Neural cell (in vitro differentiated cells): ENCODE measurements around the gene CCDC148.

Source experiments
- EP300 ChIP-seq: fragments of 450-650 bp; conservative IDR thresholded peaks from 2 replicates; pipeline ENCODE4 v1.6.1; 2014; ENCODE audit warnings: antibody characterized with exemption, mild to moderate bottlenecking, moderate library complexity; ENCODE audit not compliant: poor library complexity, severe bottlenecking
- EZH2 ChIP-seq: fragments of 200-600, 300-800 bp; shearing (Covaris generic), sonication (generic); IDR thresholded peaks from 2 replicates; pipeline ENCODE4 v1.6.1; 2014; ENCODE audit warnings: antibody characterized with exemption, low read length, borderline replicate concordance, mild to moderate bottlenecking; ENCODE audit not compliant: insufficient read depth, poor library complexity, severe bottlenecking
- MXI1 ChIP-seq: fragments of 450-650 bp; conservative IDR thresholded peaks from 2 replicates; pipeline ENCODE4 v1.6.1; 2014; ENCODE audit warnings: antibody characterized with exemption, mild to moderate bottlenecking; ENCODE audit not compliant: poor library complexity, severe bottlenecking
- POLR2AphosphoS5 ChIP-seq: IDR thresholded peaks from 2 replicates; pipeline ENCODE4 v1.6.1; 2012
- RAD21 ChIP-seq: fragments of 450-650 bp; conservative IDR thresholded peaks from 2 replicates; pipeline ENCODE4 v1.6.1; 2014; ENCODE audit warnings: antibody characterized with exemption, mild to moderate bottlenecking, moderate library complexity
- SMC3 ChIP-seq: fragments of 450-650 bp; conservative IDR thresholded peaks from 2 replicates; pipeline ENCODE4 v1.6.1; 2014; ENCODE audit warnings: antibody characterized with exemption, mild to moderate bottlenecking, moderate library complexity; ENCODE audit not compliant: poor library complexity
- TAF1 ChIP-seq: IDR thresholded peaks from 2 replicates; pipeline ENCODE4 v1.6.1; 2012; ENCODE audit warnings: low read depth
- TF ChIP-seq, protein P1 (sequence below): fragments of 450-650 bp; IDR thresholded peaks from 2 replicates; pipeline ENCODE4 v1.5.1; 2014; ENCODE audit warnings: antibody characterized with exemption, mild to moderate bottlenecking, moderate library complexity; ENCODE audit not compliant: poor library complexity, severe bottlenecking
- TF ChIP-seq, protein P2 (sequence below): IDR thresholded peaks from 2 replicates; pipeline ENCODE4 v1.6.1; 2012; ENCODE audit warnings: borderline replicate concordance

DNA sequence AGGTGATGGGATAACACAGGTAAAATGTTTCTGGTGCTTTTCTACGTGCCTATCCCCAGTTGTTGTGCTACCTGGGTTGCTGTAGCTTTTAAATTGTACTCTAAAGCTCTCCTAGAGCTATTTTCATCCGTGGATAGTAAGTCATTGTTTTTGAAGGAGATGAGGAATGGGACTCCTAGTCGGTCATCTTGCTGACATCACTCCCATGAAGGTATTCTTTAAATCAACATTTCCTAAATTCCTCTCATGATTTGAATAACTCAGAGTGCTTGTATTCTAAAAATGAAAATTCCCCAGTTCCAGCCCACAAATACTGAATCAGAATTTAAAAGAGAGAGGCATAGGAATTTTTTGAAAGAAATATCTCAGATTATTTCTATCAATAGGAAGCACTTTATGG lies 44.3 kb downstream of the CCDC148 start:
- no peak for TF ChIP-seq EZH2
- TF ChIP-seq, protein P1, sequence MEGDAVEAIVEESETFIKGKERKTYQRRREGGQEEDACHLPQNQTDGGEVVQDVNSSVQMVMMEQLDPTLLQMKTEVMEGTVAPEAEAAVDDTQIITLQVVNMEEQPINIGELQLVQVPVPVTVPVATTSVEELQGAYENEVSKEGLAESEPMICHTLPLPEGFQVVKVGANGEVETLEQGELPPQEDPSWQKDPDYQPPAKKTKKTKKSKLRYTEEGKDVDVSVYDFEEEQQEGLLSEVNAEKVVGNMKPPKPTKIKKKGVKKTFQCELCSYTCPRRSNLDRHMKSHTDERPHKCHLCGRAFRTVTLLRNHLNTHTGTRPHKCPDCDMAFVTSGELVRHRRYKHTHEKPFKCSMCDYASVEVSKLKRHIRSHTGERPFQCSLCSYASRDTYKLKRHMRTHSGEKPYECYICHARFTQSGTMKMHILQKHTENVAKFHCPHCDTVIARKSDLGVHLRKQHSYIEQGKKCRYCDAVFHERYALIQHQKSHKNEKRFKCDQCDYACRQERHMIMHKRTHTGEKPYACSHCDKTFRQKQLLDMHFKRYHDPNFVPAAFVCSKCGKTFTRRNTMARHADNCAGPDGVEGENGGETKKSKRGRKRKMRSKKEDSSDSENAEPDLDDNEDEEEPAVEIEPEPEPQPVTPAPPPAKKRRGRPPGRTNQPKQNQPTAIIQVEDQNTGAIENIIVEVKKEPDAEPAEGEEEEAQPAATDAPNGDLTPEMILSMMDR = no peak
- TF ChIP-seq RAD21 = no peak
- TF ChIP-seq, protein P2, sequence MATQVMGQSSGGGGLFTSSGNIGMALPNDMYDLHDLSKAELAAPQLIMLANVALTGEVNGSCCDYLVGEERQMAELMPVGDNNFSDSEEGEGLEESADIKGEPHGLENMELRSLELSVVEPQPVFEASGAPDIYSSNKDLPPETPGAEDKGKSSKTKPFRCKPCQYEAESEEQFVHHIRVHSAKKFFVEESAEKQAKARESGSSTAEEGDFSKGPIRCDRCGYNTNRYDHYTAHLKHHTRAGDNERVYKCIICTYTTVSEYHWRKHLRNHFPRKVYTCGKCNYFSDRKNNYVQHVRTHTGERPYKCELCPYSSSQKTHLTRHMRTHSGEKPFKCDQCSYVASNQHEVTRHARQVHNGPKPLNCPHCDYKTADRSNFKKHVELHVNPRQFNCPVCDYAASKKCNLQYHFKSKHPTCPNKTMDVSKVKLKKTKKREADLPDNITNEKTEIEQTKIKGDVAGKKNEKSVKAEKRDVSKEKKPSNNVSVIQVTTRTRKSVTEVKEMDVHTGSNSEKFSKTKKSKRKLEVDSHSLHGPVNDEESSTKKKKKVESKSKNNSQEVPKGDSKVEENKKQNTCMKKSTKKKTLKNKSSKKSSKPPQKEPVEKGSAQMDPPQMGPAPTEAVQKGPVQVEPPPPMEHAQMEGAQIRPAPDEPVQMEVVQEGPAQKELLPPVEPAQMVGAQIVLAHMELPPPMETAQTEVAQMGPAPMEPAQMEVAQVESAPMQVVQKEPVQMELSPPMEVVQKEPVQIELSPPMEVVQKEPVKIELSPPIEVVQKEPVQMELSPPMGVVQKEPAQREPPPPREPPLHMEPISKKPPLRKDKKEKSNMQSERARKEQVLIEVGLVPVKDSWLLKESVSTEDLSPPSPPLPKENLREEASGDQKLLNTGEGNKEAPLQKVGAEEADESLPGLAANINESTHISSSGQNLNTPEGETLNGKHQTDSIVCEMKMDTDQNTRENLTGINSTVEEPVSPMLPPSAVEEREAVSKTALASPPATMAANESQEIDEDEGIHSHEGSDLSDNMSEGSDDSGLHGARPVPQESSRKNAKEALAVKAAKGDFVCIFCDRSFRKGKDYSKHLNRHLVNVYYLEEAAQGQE = no peak
- TF ChIP-seq MXI1 = no peak
- TF ChIP-seq EP300 = no peak
- TF ChIP-seq TAF1 = no peak
- no peak for TF ChIP-seq POLR2AphosphoS5
- TF ChIP-seq SMC3 = no peak
